OCI-LY1 (cell line): Measurements from ENCODE around the gene RELL1.

Source experiments
- H2AFZ ChIP-seq: fragments of 200-600 bp; sonication (generic), shearing (Covaris generic); 2 replicates; pipeline ENCODE4 v1.6.0; 2014; ENCODE audit warnings: antibody characterized with exemption, mild to moderate bottlenecking, low read length
- H3F3A ChIP-seq: fragments of 200-600 bp; sonication (generic), shearing (Covaris generic); 2 replicates; pipeline ENCODE4 v1.6.0; 2014; ENCODE audit warnings: mild to moderate bottlenecking, antibody characterized with exemption, low read length, moderate library complexity; ENCODE audit not compliant: insufficient read depth
- H3K27ac ChIP-seq: fragments of 200-600 bp; sonication (generic); 2 replicates; pipeline ENCODE4 v1.5.1; 2014; ENCODE audit warnings: low read length, mixed run types, mild to moderate bottlenecking, low read depth; ENCODE audit not compliant: poor library complexity, severe bottlenecking
- H3K27me3 ChIP-seq: fragments of 200-600 bp; sonication (generic); 2 replicates; pipeline ENCODE4 v1.6.0; 2014; ENCODE audit warnings: antibody characterized with exemption, mild to moderate bottlenecking, low read length, moderate library complexity; ENCODE audit not compliant: insufficient read depth
- H3K36me3 ChIP-seq: fragments of 200-600 bp; sonication (generic); 2 replicates; pipeline ENCODE4 v1.6.1; 2014; ENCODE audit warnings: mild to moderate bottlenecking, antibody characterized with exemption, low read length, moderate library complexity, mixed read lengths; ENCODE audit not compliant: insufficient read depth
- H3K4me1 ChIP-seq: fragments of 200-600 bp; sonication (generic); 2 replicates; pipeline ENCODE4 v1.5.1; 2014; ENCODE audit warnings: mild to moderate bottlenecking, low read length, moderate library complexity; ENCODE audit not compliant: insufficient read depth, severe bottlenecking
- H3K4me2 ChIP-seq: fragments of 200-600 bp; sonication (generic), shearing (Covaris generic); 2 replicates; pipeline ENCODE4 v1.6.1; 2014; ENCODE audit warnings: low read length
- H3K4me3 ChIP-seq: fragments of 200-600 bp; sonication (generic); 2 replicates; pipeline ENCODE4 v1.5.1; 2014; ENCODE audit warnings: low read length, low read depth, mild to moderate bottlenecking, mixed read lengths; ENCODE audit not compliant: poor library complexity, severe bottlenecking
- H3K79me2 ChIP-seq: fragments of 200-600 bp; shearing (Covaris generic); 2 replicates; pipeline ENCODE4 v1.6.1; 2016; ENCODE audit warnings: mixed run types, low read length, mixed read lengths; ENCODE audit not compliant: insufficient read depth
- H3K9ac ChIP-seq: fragments of 200-600 bp; sonication (generic), shearing (Covaris generic); 2 replicates; pipeline ENCODE4 v1.6.1; 2014; ENCODE audit warnings: mild to moderate bottlenecking, low read length, mixed read lengths
- H3K9me2 ChIP-seq: fragments of 200-600 bp; sonication (generic), shearing (Covaris generic); 2 replicates; pipeline ENCODE4 v1.6.1; 2014; ENCODE audit warnings: low read depth, mild to moderate bottlenecking, low read length, mixed read lengths
- H3K9me3 ChIP-seq: fragments of 200-600 bp; shearing (Covaris generic); 2 replicates; pipeline ENCODE4 v1.6.1; 2014; ENCODE audit warnings: low read length, mixed read lengths
- H4K20me1 ChIP-seq: fragments of 200-600 bp; sonication (generic), shearing (Covaris generic); 2 replicates; pipeline ENCODE4 v1.6.0; 2016; ENCODE audit warnings: mild to moderate bottlenecking, low read length; ENCODE audit not compliant: insufficient read depth
- CTCF ChIP-seq: fragments of 200-600 bp; sonication (generic), shearing (Covaris generic); IDR thresholded peaks from 2 replicates; pipeline ENCODE4 v1.5.1; 2017; ENCODE audit warnings: mild to moderate bottlenecking, antibody characterized with exemption, low read length, moderate library complexity, mixed read lengths
- EZH2 ChIP-seq: fragments of 200-600 bp; sonication (generic), shearing (Covaris generic); IDR thresholded peaks from 2 replicates; pipeline ENCODE4 v1.8.0; 2017; ENCODE audit warnings: borderline replicate concordance, mixed run types, mild to moderate bottlenecking, antibody characterized with exemption, low read length, moderate library complexity, mixed read lengths

The RELL1 gene

GRCh38 chr4:37615059-37615719, 71.0 kb downstream of the RELL1 start:
- no peaks in the 10 kb centered on the region for H3K27me3 ChIP-seq
- no peak overlapping the region for H3K27ac ChIP-seq
- H3K4me1 ChIP-seq, result no peaks in the 10 kb centered on the region
- H3K4me2 ChIP-seq, result no peak overlapping the region
- H3K36me3 ChIP-seq, result peaks cover 15% of the 10 kb centered on the region
- no peaks in the 10 kb centered on the region for H3F3A ChIP-seq
- H3K79me2 ChIP-seq, result no peaks in the 10 kb centered on the region
- H3K9ac ChIP-seq, result no peak overlapping the region
- no peaks in the 10 kb centered on the region for H4K20me1 ChIP-seq
- no peaks in the 10 kb centered on the region for H3K9me2 ChIP-seq
- no peak overlapping the region for H2AFZ ChIP-seq
- TF ChIP-seq CTCF (no peak), EZH2 (no peak)
- H3K9me3 ChIP-seq, result no peaks in the 10 kb centered on the region
- H3K4me3 ChIP-seq, result no peak overlapping the region

GRCh38 chr4:37612811-37613210, 73.4 kb downstream of the RELL1 start:
- TF ChIP-seq CTCF, result no peak
- TF ChIP-seq EZH2, result no peak
- Histone ChIP-seq H3K4me1 (no peaks in the 10 kb centered on the region), H3K9me2 (no peaks in the 10 kb centered on the region), H3K36me3 (peaks cover 20% of the 10 kb centered on the region), H3K4me2 (no peak overlapping the region), H3K9ac (no peak overlapping the region), H3K4me3 (no peak overlapping the region), H4K20me1 (no peaks in the 10 kb centered on the region), H3F3A (no peaks in the 10 kb centered on the region), H3K9me3 (0 out of 2 replicates have a peak, but pooled peaks cover 3% of the 10 kb centered on the region), H2AFZ (no peak overlapping the region), H3K27ac (no peak overlapping the region), H3K79me2 (no peaks in the 10 kb centered on the region), H3K27me3 (no peaks in the 10 kb centered on the region)

GRCh38 chr4:37609626-37610025, 76.5 kb downstream of the RELL1 start:
- no peaks in the 10 kb centered on the region for H3K27me3 ChIP-seq
- H3K27ac ChIP-seq, result no peak overlapping the region
- TF ChIP-seq CTCF (no peak), EZH2 (no peak)
- H2AFZ ChIP-seq, result no peak overlapping the region
- H3F3A ChIP-seq, result no peaks in the 10 kb centered on the region
- 0 out of 2 replicates have a peak, but pooled peaks cover 3% of the 10 kb centered on the region for H3K9me3 ChIP-seq
- H3K79me2 ChIP-seq, result no peaks in the 10 kb centered on the region
- no peaks in the 10 kb centered on the region for H3K9me2 ChIP-seq
- no peaks in the 10 kb centered on the region for H4K20me1 ChIP-seq
- H3K4me1 ChIP-seq, result no peaks in the 10 kb centered on the region
- H3K4me3 ChIP-seq, result no peak overlapping the region
- H3K4me2 ChIP-seq, result no peak overlapping the region
- no peak overlapping the region for H3K9ac ChIP-seq
- H3K36me3 ChIP-seq, result peaks cover 20% of the 10 kb centered on the region
